EH (cell line): ENCODE measurements around the gene DOHH.
"Not testable (repeated sequence)": the region's sequence is repeated elsewhere in the genome, so short reads cannot be mapped to it uniquely, and the experiment has no call there.

ENCODE experiments used
- DNase-seq: peaks from one replicate; pipeline ENCODE4 v3.0.0-alpha.2; 2015; ENCODE audit warnings: low read depth

DOHH gene

GRCh38 chr19:3457528-3458228 lies 42.8 kb downstream of the DOHH start:
- peak; percentile 25 for DNase-seq

- no peak for DNase-seq
Observed at GRCh38 chr19:3456925-3457527, 43.4 kb downstream of the DOHH start.

GRCh38 chr19:3455960-3456601 lies 44.4 kb downstream of the DOHH start:
- no peak for DNase-seq

GRCh38 chr19:3455393-3455955 lies 45.0 kb downstream of the DOHH start:
- no peak for DNase-seq

GRCh38 chr19:3454656-3455392 lies 45.6 kb downstream of the DOHH start:
- no peak for DNase-seq

- DNase-seq = no peak
Observed at GRCh38 chr19:3453840-3454239, 46.6 kb downstream of the DOHH start.

GRCh38 chr19:3452942-3453214 lies 47.6 kb downstream of the DOHH start:
- DNase-seq = not testable (repeated sequence)

- DNase-seq = no peak
Observed at GRCh38 chr19:3452171-3452941, 48.1 kb downstream of the DOHH start.

- DNase-seq = no peak
Observed at GRCh38 chr19:3451451-3451866, 49.0 kb downstream of the DOHH start.

GRCh38 chr19:3450796-3451411 lies 49.6 kb downstream of the DOHH start:
- peak; percentile 100 for DNase-seq

- DNase-seq = no peak
Observed at GRCh38 chr19:3448616-3449334, 51.7 kb downstream of the DOHH start.

- not testable (repeated sequence) for DNase-seq
Observed at GRCh38 chr19:3446657-3447056, 53.8 kb downstream of the DOHH start.

GRCh38 chr19:3444695-3445234 lies 55.7 kb downstream of the DOHH start:
- no peak for DNase-seq

GRCh38 chr19:3443840-3444694 lies 56.4 kb downstream of the DOHH start:
- peak; percentile 62 for DNase-seq

- DNase-seq = no peak
Observed at GRCh38 chr19:3442487-3443071, 57.9 kb downstream of the DOHH start.

- no peak for DNase-seq
Observed at GRCh38 chr19:3441986-3442329, 58.5 kb downstream of the DOHH start.

GRCh38 chr19:3441089-3441985 lies 59.1 kb downstream of the DOHH start:
- DNase-seq = no peak
